Nephron progenitor cell (in vitro differentiated cells): Measurements from ENCODE around the gene KHDRBS2.

Experiments
- DNase-seq: peaks from one replicate; pipeline ENCODE4 v3.0.0; 2021
- H3K27ac Mint-ChIP-seq: 2 replicates; pipeline ENCODE4 v1.8.0; 2021; ENCODE audit warnings: mild to moderate bottlenecking, moderate library complexity, mixed read lengths
- H3K27me3 Mint-ChIP-seq: 2 replicates; pipeline ENCODE4 v1.8.0; 2021; ENCODE audit warnings: mild to moderate bottlenecking, low read depth, mixed read lengths; ENCODE audit not compliant: poor library complexity
- H3K36me3 Mint-ChIP-seq: 2 replicates; pipeline ENCODE4 v1.8.0; 2021; ENCODE audit warnings: low read depth, mixed read lengths
- H3K4me1 Mint-ChIP-seq: 2 replicates; pipeline ENCODE4 v1.8.0; 2021; ENCODE audit warnings: mixed read lengths
- H3K4me3 Mint-ChIP-seq: 2 replicates; pipeline ENCODE4 v1.8.0; 2021; ENCODE audit warnings: mild to moderate bottlenecking, moderate library complexity, mixed read lengths
- H3K9me3 Mint-ChIP-seq: 2 replicates; pipeline ENCODE4 v1.8.0; 2021; ENCODE audit warnings: mild to moderate bottlenecking, moderate library complexity, mixed read lengths
- TF ChIP-seq, protein P1 (sequence below): fragments of 200-600 bp; sonication (generic); IDR thresholded peaks from 2 replicates; pipeline ENCODE4 v1.5.0; 2021; ENCODE audit warnings: antibody characterized with exemption

Gene KHDRBS2

DNA sequence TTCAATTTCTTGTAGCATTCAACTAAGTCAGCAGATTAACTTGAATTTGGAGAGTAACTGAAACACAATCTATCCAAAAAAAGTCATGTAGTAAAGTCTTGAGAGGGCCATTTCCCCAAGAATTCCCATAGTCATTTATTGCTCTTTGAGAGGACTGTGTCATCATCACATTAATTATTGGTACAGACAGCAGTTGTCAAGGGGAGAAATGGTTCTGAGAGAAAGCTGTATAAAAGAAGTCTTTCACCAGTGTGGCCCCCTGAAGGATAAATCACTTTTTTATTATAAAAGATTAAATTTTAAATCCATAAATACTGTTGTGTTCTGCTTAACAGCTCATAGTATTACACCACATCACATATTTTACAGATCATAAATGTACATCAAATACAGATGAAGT lies 111.5 kb downstream of the KHDRBS2 start:
- H3K27me3 Mint-ChIP-seq, result no peaks in the 10 kb centered on the region
- H3K4me1 Mint-ChIP-seq, result no peaks in the 10 kb centered on the region
- no peak overlapping the region for H3K4me3 Mint-ChIP-seq

DNA sequence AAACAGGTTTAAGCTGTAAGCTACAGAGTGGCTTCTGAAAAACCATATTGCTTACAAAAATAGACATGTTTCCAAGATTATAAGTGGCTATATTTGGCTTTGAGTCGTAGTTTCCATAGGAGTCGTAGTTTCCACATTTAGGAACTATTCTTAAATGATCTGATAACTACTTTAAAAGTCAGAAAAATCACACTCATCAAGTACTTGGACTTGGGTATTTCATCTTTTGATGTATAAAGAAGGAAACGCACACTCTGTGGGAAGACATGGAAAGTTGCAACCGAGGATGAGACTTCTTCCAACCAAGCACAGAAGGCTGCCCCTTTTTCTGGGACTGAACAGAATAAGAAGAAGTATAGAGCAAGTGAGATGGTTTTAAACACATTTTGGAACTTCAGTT lies 118.3 kb downstream of the KHDRBS2 start:
- no peak overlapping the region for H3K4me3 Mint-ChIP-seq
- H3K27ac Mint-ChIP-seq, result no peak overlapping the region
- no peak for DNase-seq
- no peaks in the 10 kb centered on the region for H3K27me3 Mint-ChIP-seq
- no peaks in the 10 kb centered on the region for H3K9me3 Mint-ChIP-seq
- TF ChIP-seq, protein P1, sequence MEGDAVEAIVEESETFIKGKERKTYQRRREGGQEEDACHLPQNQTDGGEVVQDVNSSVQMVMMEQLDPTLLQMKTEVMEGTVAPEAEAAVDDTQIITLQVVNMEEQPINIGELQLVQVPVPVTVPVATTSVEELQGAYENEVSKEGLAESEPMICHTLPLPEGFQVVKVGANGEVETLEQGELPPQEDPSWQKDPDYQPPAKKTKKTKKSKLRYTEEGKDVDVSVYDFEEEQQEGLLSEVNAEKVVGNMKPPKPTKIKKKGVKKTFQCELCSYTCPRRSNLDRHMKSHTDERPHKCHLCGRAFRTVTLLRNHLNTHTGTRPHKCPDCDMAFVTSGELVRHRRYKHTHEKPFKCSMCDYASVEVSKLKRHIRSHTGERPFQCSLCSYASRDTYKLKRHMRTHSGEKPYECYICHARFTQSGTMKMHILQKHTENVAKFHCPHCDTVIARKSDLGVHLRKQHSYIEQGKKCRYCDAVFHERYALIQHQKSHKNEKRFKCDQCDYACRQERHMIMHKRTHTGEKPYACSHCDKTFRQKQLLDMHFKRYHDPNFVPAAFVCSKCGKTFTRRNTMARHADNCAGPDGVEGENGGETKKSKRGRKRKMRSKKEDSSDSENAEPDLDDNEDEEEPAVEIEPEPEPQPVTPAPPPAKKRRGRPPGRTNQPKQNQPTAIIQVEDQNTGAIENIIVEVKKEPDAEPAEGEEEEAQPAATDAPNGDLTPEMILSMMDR, result no peak
- H3K36me3 Mint-ChIP-seq, result no peaks in the 10 kb centered on the region
- no peaks in the 10 kb centered on the region for H3K4me1 Mint-ChIP-seq

More for the DNA sequence above, 111.5 kb downstream of the KHDRBS2 start:
- no peaks in the 10 kb centered on the region for H3K36me3 Mint-ChIP-seq
- H3K9me3 Mint-ChIP-seq, result no peaks in the 10 kb centered on the region
- DNase-seq, result no peak
- TF ChIP-seq, protein P1, result no peak
- H3K27ac Mint-ChIP-seq, result no peak overlapping the region

DNA sequence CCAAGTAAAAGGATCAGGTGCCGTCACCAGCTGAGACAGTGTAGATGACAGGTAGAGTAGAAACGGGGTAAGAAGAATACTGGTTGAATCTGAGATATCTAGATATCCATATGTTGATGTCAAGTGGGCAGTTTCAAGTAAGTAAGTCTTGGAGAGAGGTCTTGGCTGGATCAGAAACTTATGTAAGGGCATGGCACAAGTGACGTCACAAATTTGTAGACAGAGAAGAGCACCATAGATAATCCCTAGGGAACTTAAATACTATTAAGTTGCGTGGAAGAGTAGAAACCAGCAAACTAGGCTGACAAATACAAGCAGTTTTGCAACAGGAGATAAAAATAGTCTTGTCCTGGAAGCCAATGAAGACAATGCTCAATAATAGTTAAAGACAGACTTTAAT lies 123.2 kb downstream of the KHDRBS2 start:
- Mint-ChIP-seq H3K27ac (no peak overlapping the region), H3K9me3 (peaks cover 8% of the 10 kb centered on the region), H3K4me1 (no peaks in the 10 kb centered on the region), H3K4me3 (no peak overlapping the region), H3K36me3 (no peaks in the 10 kb centered on the region), H3K27me3 (no peaks in the 10 kb centered on the region)
- no peak for DNase-seq
- TF ChIP-seq, protein P1, result no peak

DNA sequence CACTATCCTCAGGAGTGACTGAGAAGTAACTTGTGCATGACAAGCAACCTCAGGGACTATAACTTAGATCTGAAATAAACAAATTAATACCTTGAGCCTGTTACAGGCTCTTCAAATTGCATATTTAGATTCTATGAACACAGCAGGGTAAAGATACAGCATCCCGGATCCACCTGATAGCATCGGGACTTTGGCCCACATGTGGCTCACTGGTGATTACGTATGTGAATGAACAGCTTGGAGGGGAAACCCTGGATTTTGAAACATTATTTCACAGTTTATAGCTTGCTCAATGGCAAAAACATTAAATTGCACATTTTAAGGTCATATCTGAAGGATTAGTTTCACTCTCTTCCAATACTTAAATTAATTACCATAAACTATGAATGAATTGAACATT lies 133.2 kb downstream of the KHDRBS2 start:
- DNase-seq, result no peak
- Mint-ChIP-seq H3K27me3 (no peaks in the 10 kb centered on the region), H3K4me1 (no peaks in the 10 kb centered on the region), H3K27ac (no peak overlapping the region), H3K4me3 (no peak overlapping the region), H3K9me3 (no peaks in the 10 kb centered on the region), H3K36me3 (no peaks in the 10 kb centered on the region)
- TF ChIP-seq, protein P1, result no peak

DNA sequence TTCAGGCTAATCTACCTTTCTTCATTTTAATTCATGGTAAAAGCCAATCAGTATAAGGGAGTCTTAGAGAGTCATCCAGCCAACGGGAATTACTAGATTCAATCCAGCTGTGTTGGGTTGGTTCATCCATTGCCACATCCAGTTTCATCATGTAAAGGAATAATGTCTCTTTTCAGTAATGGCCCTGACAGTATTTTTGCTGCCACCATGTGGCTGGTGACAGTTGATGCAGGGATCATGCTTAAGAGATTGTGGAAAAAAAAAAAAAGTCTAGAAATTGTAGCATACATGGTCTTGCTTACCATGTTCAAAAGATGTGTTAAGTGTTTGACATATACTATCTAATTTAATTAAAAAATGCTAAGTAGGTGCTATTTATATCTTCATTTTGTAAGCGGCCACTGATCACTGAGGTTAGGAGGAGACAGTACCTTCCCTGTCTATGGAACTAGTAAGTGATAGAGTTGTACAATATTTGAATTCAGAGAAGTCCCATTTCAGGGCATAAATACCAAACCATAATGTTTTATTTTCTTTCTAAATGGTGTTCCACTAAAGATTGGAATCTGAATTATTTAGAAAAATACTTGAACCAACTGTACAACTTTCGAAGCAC lies 135.9 kb downstream of the KHDRBS2 start:
- Mint-ChIP-seq H3K27ac (no peak overlapping the region), H3K4me1 (no peaks in the 10 kb centered on the region), H3K27me3 (no peaks in the 10 kb centered on the region), H3K36me3 (no peaks in the 10 kb centered on the region), H3K4me3 (no peak overlapping the region), H3K9me3 (no peaks in the 10 kb centered on the region)
- peak; percentile 28 for DNase-seq
- TF ChIP-seq, protein P1, result peak; percentile 67
